GM23338 (cell line): ENCODE measurements around the gene ROR1.

Source experiments
- CTCF ChIP-seq, 2 experiments: fragments of 200-600 bp in 1 of 2; sonication (generic) in 1 of 2; conservative IDR thresholded peaks; 2 replicates each; pipeline versions ENCODE4 v1.5.1 to v1.6.1; 2016 to 2017; ENCODE audit warnings: antibody characterized with exemption in 2 of 2, low read depth in 2 of 2, mild to moderate bottlenecking in 2 of 2, moderate library complexity in 1 of 2
- EZH2phosphoT487 ChIP-seq: fragments of 200-600 bp; sonication (generic); IDR thresholded peaks from one replicate; pipeline ENCODE4 v1.8.1; 2018; ENCODE audit warnings: antibody characterized with exemption; ENCODE audit not compliant: unreplicated experiment
- JUNB ChIP-seq: IDR thresholded peaks from one replicate; pipeline ENCODE4 v1.6.1; 2016; ENCODE audit warnings: antibody characterized with exemption; ENCODE audit not compliant: unreplicated experiment
- NANOG ChIP-seq: IDR thresholded peaks from 2 replicates; pipeline ENCODE4 v1.6.1; 2016; ENCODE audit warnings: antibody characterized with exemption, borderline replicate concordance

DNA sequence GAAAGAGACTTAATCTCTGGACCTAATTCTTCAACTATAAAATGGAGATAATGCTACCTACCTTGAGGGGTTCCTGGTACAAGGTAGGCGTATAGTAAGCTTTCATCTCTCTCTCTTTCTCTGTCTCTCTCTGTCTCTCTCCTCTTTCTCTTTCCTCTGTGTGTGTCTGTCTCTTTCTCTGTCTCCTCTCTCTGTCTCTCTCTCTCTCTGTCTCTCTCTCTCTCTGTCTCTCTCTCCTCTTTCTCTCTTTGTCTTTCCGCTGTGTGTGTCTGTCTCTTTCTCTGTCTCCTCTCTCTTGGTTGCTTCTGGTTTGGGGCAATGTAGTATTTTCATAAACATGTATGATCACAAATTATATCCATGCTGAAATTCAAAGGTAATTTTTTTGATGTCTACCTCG, 353.5 kb downstream of the ROR1 start:
- no peak for TF ChIP-seq EZH2phosphoT487
- no peak for TF ChIP-seq CTCF (conservative IDR thresholded peaks at IDR 0.05; ENCODE audit: low read depth in 2 of 2)
- TF ChIP-seq JUNB: no peak
- no peak for TF ChIP-seq NANOG
